ENCODE data around the gene GFRA1. TPM values are rescaled to one million over a fixed set of nuclear protein-coding genes. Genes with fewer than 3 reads are reported as not detected.
A peak's percentile ranks its signal among the peaks of the same experiment; 100 is the strongest.

The GFRA1 gene
- total RNA-seq, 1 donor from 2014 or later, result 75.2 TPM

DNA sequence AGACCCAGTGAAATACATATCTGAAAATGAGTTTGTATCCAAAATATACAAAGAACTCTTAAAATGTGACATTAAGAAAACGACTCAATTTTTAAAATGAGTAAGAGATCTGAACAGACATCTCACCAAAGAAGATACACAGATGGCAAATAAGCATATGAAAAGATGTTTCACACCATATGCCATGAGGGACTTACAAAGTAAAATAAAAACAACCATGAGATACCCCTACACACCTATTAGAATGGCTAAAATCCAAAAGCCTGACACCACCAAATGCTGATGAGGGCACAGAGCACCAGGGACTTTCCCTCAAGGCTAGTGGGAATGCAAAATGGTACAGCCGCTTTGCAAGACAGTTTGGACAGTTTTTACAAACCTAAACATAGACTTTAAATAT, 27.9 kb downstream of the GFRA1 start:
- ATAC-seq (no peak), DNase-seq (ENCODE audit: low spot score) (no peak)

DNA sequence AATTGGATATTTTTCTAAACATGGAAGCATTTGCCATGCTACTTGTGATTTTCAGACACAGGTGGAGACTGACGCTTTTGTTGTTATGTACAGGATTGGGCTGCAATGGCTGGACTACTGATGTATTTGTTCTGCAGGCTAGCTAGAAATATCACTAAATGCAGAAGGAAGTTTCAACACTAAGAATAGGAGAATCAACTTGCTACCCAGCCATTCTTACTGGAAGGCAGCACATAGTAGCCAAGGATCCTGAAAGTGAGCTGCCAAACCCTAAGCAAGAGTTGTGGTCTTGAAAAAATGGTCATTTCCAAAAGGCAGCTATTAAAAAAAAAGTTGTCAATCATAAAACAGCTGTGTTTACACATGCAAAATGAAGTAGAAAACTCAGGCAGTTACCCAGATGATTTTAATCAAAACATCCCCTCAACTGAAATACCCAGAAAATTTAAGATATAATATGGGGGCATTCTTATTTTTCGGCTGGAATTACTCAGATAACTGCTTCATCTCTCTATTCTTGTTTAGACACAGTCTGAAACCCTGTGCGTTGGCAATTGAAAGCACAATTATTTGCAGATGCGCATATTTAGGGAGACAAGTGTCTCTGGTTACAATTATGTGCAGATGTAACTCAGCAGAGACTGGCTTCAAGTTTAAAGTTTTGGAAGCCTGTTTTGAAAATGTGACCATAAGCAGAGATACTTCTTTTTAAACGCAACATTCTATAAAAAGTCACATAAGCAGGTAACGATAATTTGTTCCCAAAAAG, 31.2 kb downstream of the GFRA1 start:
- ATAC-seq, result no peak

DNA sequence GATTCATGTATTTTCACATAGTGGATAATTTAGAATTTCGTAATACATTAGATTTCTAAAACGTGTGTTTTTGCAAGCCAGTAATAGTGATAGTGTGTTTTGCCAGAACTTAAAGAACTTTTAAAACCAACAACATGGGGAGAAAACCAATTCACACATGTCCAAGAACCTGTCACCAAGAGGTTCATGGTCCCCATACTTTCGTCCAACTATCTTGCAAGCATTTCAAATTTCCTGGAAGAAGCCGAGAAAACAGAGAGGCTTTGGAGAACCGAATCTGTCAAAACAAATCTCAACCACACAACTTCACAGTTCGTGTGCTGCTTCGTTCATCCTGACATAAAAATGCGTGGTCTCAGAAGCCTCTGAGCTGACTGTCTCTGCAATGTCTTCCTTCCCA, 31.9 kb downstream of the GFRA1 start:
- ATAC-seq, result no peak
- DNase-seq (ENCODE audit: low spot score), result no peak

More for the DNA sequence above, 31.2 kb downstream of the GFRA1 start:
- no peak for DNase-seq (ENCODE audit: low spot score)

DNA sequence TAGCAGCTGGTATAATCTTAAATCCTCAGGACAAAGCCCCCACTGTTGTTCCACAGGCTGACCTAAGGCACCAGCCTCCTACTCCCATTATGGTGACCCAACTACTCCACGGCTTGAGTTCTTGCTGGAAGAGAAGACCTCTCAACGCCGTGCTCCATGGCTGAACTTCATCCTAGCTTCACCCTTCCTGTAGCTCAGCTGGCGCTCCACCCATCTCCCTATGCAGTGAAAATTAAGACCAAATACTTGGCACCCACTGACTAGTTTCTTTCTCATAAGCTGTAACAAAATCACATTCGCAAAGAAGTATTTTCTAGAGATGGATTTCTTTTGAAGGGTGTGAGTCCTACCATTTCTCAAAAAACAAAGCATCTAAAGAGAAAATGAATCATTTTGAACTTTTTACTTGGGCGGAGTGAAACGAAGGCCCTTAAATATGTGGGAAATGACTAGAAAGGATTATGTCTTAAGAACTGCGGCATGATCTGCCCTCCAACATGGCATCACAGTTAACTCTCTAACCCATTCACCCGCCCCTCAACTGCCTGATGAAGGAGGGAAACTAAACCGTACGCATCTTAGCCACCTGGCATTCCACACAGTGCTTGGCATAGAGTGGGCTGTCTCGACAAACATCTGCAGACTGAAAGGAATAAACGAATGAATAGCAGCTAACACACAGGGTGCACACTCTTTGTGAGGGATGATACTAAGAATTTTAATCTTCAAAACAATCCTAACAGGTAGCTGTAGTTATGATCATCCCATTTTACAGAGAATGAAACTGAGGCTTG, 32.7 kb downstream of the GFRA1 start:
- no peak for DNase-seq (ENCODE audit: low spot score)
- no peak for ATAC-seq

DNA sequence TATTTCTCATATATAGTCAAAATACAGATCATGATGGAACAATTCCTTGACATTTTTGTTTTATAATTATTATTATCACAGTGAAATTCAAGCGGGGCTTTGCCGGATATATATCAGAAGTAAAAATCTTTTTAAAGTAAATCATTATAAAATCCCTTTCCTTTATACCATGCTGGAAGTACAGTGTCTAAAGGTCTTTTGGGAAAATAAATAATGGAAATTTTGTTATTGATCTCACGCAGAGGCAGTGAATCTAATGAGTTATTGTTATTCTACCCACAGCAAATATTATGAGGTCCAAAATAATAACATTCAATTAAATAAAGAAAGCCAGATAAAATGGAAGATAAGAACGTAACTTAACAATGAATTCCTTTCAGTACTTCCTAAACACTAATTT, 33.8 kb downstream of the GFRA1 start:
- ATAC-seq, result no peak
- DNase-seq (ENCODE audit: low spot score), result no peak

DNA sequence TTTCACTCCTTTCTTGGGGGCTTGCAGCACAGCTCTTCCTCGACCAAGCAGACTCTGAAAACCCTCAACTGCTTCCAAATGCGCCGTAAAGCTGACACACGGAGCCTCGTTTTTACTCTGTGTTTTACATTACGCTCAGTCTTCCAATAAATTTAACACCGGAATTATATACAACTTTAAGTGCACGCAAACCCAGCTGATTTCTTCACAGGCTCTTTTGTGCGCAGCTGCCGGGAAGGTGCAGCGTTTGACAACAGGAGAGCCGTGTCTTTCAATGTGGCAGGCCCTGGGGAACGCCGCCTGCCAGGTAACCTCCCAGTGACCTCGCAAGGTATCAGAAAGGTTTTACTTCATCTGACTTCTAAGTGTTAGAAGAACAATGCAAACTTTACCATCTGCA, 35.0 kb downstream of the GFRA1 start:
- DNase-seq (ENCODE audit: low spot score) (no peak), ATAC-seq (peak; percentile 56)

DNA sequence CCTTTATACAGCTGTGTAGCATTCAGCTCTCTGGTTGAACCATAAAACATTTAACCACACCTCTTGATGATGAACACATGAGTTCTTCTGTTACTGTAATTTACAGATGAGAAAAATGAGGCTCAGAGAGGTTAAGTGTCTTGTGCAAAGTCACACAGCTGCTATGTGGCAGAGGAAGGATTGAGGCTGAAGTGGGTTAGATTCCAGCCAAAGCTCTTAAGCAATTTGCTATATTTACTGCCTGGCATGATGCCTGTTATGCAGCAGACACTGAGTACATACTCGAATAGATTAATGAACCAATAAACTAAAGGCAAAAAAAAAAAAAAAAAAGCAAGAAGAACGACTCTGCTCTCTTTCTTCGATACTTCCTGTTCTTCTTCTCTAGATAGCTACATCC, 35.7 kb downstream of the GFRA1 start:
- ATAC-seq, result peak; percentile 84
- DNase-seq (ENCODE audit: low spot score), result peak; percentile 59

DNA sequence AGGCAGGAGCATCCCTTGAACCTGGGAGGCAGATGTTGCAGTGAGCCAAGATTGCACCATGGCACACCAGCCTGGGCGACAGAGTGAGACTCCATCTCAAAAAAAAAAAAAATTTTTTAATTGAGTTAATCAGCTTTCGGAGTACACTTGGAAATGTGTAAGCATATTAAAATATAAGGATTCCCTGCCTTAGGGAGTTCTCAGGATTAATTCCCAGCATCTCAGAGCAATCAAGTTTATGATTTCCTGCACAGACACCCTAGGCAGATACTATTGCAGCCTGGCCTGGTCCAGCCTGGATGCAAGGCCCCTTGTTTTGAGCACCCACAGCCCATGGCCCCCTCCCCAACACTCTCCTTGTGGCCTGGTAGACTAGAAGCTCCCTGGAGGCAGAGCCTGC, 39.8 kb downstream of the GFRA1 start:
- DNase-seq (ENCODE audit: low spot score), result no peak
- no peak for ATAC-seq

DNA sequence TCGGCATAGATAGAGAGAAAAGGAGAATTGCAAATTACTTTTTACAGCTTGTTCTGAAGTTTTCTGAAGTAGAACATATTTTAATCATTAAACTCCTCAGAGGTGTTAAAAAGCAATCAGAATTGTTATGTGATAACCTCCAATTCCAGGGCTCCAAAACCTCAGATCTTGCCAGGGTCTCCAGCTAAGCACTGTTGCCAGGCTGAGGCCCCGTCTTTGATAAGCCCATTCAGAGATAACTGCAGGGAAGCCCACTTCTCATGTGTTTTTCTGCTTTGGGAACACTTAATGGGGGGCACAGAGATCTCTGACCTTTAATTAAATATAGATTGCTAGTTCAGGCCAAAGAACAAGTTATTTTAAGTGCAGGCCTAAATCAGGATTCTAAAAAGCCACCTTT, 40.4 kb downstream of the GFRA1 start:
- ATAC-seq (no peak), DNase-seq (ENCODE audit: low spot score) (no peak)

DNA sequence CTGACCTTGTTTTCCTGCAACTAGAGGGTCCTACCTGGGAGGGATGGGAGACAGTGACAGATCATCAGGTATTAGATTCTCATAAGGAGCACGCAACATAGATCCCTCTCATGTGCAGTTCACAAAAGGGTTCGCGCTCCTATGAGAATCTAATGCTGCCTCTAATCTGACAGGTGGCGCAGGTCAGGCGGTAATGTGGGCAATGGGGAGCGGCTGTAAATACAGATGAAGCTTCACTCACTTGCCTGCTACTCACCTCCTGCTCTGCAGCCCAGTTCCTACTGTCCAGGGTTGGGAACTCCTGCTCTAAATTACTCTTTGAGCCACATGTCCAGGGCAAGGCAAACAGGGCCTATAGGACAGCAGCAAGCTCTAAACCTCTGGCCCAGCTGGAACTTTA, 46.2 kb downstream of the GFRA1 start:
- ATAC-seq (no peak), DNase-seq (ENCODE audit: low spot score) (no peak)

DNA sequence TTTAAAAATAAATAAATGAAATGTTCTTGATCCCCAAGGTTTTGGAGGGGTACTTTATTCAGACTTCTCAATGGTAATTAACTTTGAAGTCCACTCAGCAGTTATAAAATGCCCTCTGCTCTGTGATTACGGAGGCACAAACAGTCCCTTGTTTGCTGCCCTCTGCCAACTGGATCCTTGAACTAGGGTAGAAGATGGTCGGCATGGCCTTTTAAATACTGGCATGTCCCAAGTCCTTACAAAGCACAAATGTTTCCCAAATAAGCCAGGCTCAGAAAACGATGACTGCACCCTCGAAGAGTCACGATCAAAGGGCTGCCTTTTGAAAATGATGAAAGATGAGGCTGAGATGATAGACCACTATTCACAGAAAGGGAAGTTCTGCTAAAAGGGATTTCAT, 47.0 kb downstream of the GFRA1 start:
- DNase-seq (ENCODE audit: low spot score) (peak; percentile 66), ATAC-seq (peak; percentile 85)

DNA sequence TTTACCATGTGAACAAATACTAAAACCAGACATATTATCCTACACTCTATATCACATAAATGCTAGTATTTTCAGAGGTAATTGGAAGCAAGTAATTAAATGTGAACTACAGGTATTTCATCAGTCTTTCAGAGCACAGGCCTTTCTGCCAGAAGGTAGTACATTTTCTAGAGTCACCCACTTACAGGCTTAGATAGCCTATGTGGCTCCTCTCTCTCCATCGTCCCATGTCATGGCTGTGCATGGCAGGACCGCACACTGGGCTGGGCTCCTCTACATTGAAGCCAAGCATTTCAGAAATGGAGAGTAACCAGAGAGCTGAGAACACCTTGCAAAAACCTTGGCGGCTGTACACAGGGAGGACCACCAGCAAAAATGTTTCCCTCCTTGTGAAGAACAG, 49.7 kb downstream of the GFRA1 start:
- no peak for ATAC-seq
- DNase-seq (ENCODE audit: low spot score), result no peak

DNA sequence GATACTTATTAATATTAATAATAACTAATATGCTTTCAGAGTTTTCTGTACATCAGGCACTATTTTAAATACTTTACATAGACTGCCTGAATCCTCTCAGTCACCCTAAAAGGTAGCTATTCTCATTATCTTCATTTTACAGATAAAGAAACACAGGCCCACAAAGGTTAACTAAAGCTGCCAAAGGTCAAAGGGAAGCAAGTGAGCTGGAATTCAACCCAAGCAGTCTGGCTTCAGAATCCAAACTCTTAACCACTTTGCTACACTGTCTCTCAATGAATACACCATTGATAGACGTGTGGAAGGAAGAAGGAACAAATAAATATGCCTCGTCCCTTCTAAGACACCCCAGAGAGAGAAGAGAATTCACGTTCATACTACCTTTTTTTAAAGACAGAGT, 52.0 kb downstream of the GFRA1 start:
- ATAC-seq (peak; percentile 53), DNase-seq (ENCODE audit: low spot score) (no peak)

DNA sequence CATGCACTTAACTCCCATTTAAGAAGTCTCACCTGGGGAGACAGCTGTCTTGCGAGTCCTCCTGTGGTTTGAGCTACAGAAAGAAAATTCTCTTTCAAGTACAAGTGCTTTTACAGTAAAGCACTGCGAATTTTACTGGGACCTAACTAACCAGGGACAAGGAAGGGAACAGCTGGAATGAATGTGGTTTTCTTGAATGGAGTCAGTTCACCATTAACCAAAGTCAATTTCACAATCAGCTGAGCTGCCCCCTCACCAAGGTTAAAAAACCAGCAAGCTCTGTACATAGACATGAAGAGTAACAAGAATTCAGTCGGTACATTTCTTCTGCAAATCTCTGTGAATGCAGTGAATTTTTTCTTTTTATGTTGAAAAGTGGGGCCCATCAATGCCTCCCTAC, 56.3 kb downstream of the GFRA1 start:
- DNase-seq (ENCODE audit: low spot score) (peak; percentile 62), ATAC-seq (peak; percentile 83)

DNA sequence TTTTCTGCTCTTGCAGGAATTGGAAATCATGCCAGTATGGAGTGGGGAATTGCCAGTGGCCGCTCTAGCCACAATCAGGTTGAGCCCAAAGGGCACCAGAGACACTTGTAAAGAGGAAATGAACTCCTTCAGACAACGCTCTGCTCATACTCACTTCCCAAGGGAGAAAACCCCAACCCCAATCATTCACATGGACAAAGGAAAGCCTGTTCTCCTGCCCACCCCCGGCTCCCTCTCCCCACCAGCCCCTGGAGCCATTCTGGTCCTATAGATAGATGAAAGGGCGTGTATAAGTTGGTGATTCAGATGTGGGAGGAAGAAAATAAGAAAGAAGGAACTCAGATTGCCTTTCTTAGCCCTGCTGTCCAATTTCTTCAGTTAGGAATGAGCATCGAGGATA, 57.4 kb downstream of the GFRA1 start:
- no peak for DNase-seq (ENCODE audit: low spot score)
- ATAC-seq, result no peak

DNA sequence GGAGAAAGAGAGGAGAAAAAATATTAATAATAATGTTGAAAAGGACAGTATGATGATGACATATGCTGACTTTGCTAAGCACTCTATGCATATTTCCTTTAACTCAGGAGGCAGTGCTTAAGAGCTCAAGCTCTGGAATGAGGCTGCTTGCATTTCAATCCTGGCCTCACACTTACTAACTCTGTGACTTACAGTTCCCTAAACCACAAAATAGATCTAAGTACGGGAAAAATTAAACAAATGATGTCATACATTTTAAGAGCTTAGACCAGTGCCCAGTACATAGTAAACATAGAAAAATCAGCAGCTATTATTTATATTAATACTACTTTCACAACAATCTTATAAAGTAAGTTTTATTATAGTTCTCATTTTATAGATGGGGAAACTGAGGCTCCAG, 61.3 kb downstream of the GFRA1 start:
- ATAC-seq (no peak), DNase-seq (ENCODE audit: low spot score) (no peak)

DNA sequence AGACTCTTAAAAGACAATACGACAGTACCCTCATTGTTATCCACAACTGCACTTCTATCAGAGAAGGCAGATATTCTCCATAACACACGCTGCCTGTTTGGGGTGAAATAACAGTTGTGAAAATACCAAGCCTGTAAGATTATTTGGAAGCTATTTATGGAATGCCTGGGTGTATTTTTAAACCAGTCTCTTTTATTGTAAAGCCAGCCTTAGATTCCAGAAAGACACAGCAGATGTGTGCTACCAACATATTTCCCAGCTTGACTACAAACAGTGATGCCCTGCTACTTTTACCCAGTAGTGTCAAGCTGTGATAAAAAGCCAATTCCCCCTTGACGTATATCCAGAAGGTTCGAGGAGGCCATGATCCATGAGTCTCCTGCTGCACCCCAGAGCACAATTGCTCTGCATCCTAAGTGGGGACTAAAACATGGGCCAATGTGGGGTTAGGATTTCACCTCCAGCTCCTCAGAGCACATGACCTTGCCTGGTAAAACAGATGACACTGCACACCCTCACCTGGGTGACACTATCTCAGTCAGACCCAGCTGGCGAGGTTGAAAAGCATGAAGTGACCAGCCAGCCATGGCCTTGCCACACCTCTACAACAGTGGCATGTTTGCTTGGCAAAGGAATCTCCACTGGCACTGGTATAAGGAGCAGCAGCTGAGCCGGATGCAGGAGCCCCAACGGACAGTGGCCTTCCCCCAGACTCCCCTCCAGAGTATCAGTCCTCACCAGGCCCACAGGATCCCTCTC, 62.2 kb downstream of the GFRA1 start:
- ATAC-seq (peak; percentile 80), DNase-seq (ENCODE audit: low spot score) (peak; percentile 85)

DNA sequence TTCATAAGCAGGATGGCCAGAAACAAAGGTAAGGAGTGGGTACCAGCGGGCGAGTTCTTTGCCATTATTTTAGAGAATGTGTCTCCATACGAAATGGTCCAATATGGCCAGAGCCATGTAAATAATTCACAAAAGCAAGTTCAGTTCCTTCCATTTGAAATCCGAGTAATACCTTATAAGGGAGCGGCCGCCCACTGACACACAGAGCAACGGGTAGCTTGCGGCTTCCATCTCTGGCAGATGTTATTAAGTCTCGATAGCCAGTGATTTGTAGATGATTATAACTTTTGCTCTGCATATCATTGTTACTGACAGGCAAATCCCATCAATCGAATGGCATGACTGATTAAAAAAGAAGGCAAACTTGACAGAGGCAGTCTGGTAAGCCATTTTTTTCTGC, 63.2 kb downstream of the GFRA1 start:
- ATAC-seq (no peak), DNase-seq (ENCODE audit: low spot score) (no peak)

DNA sequence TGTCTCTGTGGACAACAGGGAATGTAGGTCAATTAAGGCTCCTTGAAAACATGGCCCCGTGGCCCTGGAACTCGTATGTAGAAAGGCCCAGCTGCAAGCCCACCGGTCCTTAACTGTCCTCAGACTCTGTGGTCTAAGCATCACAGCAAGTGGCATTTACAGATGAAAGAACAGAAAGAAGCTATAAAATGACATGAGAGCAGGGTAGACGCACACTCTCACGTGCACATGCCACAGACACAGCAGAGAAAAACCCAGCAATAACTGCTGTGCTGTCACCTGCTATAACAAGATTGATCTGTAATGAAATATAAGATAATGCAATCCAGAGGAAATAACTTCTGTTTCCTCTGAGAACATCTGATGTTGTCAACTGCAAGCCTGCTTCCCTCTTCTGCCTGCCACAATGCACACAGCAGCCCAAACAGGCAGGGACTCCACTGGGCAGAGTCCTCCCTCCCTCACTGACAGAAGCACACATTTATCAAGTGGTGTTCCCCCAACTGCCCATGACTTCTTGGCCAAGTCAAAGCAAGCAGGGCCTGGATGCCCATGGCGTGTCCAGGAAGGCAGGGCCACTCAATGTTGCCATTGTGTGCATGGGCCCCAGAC, 63.9 kb downstream of the GFRA1 start:
- DNase-seq (ENCODE audit: low spot score), result no peak
- ATAC-seq, result no peak

DNA sequence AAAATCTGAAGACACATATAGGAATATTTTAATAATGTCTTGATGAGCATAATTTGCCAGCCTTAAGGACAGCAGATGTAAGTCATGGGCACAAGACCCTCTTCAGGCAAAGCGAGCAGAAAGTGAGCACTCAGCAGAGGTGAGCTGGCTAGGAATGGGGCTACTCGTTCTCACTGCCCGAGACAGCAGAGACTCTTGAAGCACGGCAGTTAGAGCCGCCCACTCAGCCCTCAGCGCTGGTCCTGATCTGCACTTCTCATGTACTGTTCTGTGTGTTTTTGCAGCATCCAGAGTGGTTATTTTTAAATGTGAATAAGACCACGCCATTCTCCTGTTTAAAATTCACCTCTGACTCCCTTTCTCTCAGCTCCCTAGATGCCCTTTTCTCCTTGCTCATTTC, 65.3 kb downstream of the GFRA1 start:
- ATAC-seq, result peak; percentile 33
- DNase-seq (ENCODE audit: low spot score), result no peak

DNA sequence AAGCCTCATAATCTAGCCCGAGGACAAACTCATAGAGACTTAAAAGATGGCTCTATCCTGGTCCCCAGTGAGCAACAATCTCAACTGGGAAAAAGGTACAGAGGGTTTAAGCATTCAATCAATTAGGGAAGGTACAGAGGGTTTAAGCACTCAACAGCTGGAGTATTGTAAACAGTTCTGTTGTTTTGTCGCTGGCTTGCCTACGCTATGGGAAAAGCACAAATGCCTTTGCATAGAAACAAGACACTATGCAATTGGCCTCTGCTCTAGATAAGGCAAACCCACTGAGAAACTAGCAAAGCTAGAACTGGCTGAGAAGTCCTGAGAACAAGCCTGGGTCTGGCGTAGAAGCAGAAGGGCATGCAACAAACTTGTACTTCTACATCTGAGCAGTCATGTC, 69.3 kb downstream of the GFRA1 start:
- DNase-seq (ENCODE audit: low spot score) (no peak), ATAC-seq (no peak)
